ENCODE data around the gene TSG101.
A peak's percentile ranks its signal among the peaks of the same experiment; 100 is the strongest.

Gene TSG101

DNA sequence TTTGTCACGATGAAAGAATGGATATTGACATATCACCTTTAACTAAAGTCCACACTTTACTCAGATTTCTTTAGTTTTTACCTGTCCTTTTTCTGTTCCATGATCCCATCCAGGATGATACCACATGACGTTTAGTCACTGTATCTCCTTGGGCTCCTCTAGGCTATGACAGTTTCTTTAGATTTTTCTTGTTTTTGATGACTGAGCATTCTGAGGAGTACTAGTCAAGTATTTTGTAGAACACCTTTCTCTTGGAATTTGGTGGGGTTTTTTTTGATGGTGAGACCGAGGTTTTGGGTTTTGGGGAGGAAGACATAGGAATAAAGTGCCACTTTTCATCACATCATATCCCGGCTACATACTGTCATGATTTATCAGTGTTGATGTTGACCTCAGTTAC is 67.1 kb downstream of the TSG101 start:
- no peak overlapping the region for H3K4me2 ChIP-seq (ENCODE audit: low read length)
- H2BK12ac ChIP-seq (ENCODE audit: low read length) = no peak overlapping the region
- H3K27ac ChIP-seq (ENCODE audit: low read depth, low read length) = no peak overlapping the region
- no peaks in the 10 kb centered on the region for H3K36me3 ChIP-seq (ENCODE audit: control insufficient read depth in 1 of 2, insufficient read depth in 2 of 2, low read length in 2 of 2)
- no peak overlapping the region for H2BK120ac ChIP-seq (ENCODE audit: insufficient read depth, low read length, poor library complexity)
- no CpG with 5 or more reads among the region's 4 CpGs for WGBS (ENCODE audit: extremely low coverage, insufficient coverage, insufficient read length)
- no peaks in the 10 kb centered on the region for H3K4me1 ChIP-seq (ENCODE audit: control insufficient read depth in 1 of 2, insufficient read depth in 2 of 2, low read length in 2 of 2)
- H2AFZ ChIP-seq (ENCODE audit: insufficient read depth, low read length, poor library complexity) = no peak overlapping the region
- H2AK5ac ChIP-seq (ENCODE audit: low read length) = no peak overlapping the region
- H3K4me3 ChIP-seq (ENCODE audit: low read depth, low read length) = no peak overlapping the region
- H4K8ac ChIP-seq (ENCODE audit: low read depth, low read length) = no peak overlapping the region
- H3K9me3 ChIP-seq (ENCODE audit: insufficient read depth, low read depth, low read length) = peaks cover 2% of the 10 kb centered on the region
- no peak overlapping the region for H3K23ac ChIP-seq (ENCODE audit: low read length)
- no peak overlapping the region for H3K4ac ChIP-seq (ENCODE audit: low read depth, low read length)
- H4K91ac ChIP-seq (ENCODE audit: low read depth, low read length) = no peak overlapping the region
- H2BK5ac ChIP-seq (ENCODE audit: low read depth, low read length, poor library complexity) = no peak overlapping the region
- no peaks in the 10 kb centered on the region for H3K27me3 ChIP-seq (ENCODE audit: insufficient read depth, low read length)
- no peak overlapping the region for H4K12ac ChIP-seq (ENCODE audit: low read depth, low read length)
- H3K79me2 ChIP-seq (ENCODE audit: control insufficient read depth, insufficient read depth, low read length, poor library complexity) = no peaks in the 10 kb centered on the region
- no peak for DNase-seq
- H3K79me1 ChIP-seq (ENCODE audit: low read length) = no peaks in the 10 kb centered on the region
- no peak overlapping the region for H3K14ac ChIP-seq (ENCODE audit: low read length)
- H3K9ac ChIP-seq (ENCODE audit: low read length) = no peak overlapping the region
- H3K18ac ChIP-seq (ENCODE audit: low read length) = no peak overlapping the region

DNA sequence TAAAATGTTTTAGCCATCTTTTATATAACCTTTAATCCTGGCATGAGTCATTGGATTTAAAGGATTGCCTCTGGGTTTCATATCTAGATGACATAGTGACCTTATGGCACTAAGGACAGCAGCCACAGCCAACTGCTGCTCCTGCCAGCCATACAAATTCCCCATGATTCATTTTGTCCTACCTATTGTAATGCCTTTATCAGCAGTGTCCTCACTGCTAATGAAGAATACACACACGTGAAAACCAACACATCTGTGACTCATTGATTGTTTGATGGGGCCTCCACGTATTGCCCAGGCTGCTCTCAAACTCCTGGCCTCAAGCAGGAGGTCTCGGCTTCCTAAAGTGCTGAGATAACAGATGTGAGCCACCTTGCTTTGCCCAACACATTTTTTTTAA is 69.3 kb downstream of the TSG101 start:
- H3K27ac ChIP-seq (ENCODE audit: low read depth, low read length) = no peak overlapping the region
- no peak overlapping the region for H4K12ac ChIP-seq (ENCODE audit: low read depth, low read length)
- H2BK5ac ChIP-seq (ENCODE audit: low read depth, low read length, poor library complexity) = no peak overlapping the region
- H3K9me3 ChIP-seq (ENCODE audit: insufficient read depth, low read depth, low read length) = peaks cover 2% of the 10 kb centered on the region
- no peak for DNase-seq
- no peak overlapping the region for H3K4me2 ChIP-seq (ENCODE audit: low read length)
- no peak overlapping the region for H3K18ac ChIP-seq (ENCODE audit: low read length)
- H3K79me2 ChIP-seq (ENCODE audit: control insufficient read depth, insufficient read depth, low read length, poor library complexity) = no peaks in the 10 kb centered on the region
- no peak overlapping the region for H2BK12ac ChIP-seq (ENCODE audit: low read length)
- no peak overlapping the region for H2AK5ac ChIP-seq (ENCODE audit: low read length)
- no peak overlapping the region for H3K9ac ChIP-seq (ENCODE audit: low read length)
- no peaks in the 10 kb centered on the region for H3K79me1 ChIP-seq (ENCODE audit: low read length)
- no peak overlapping the region for H4K8ac ChIP-seq (ENCODE audit: low read depth, low read length)
- no peak overlapping the region for H2BK120ac ChIP-seq (ENCODE audit: insufficient read depth, low read length, poor library complexity)
- WGBS (ENCODE audit: extremely low coverage, insufficient coverage, insufficient read length) = no CpG with 5 or more reads among the region's 3 CpGs
- H3K27me3 ChIP-seq (ENCODE audit: insufficient read depth, low read length) = no peaks in the 10 kb centered on the region
- H2AFZ ChIP-seq (ENCODE audit: insufficient read depth, low read length, poor library complexity) = no peak overlapping the region
- H3K14ac ChIP-seq (ENCODE audit: low read length) = no peak overlapping the region
- H3K4me1 ChIP-seq (ENCODE audit: control insufficient read depth in 1 of 2, insufficient read depth in 2 of 2, low read length in 2 of 2) = no peaks in the 10 kb centered on the region
- H4K91ac ChIP-seq (ENCODE audit: low read depth, low read length) = no peak overlapping the region
- no peak overlapping the region for H3K4me3 ChIP-seq (ENCODE audit: low read depth, low read length)
- H3K36me3 ChIP-seq (ENCODE audit: control insufficient read depth in 1 of 2, insufficient read depth in 2 of 2, low read length in 2 of 2) = no peaks in the 10 kb centered on the region
- no peak overlapping the region for H3K23ac ChIP-seq (ENCODE audit: low read length)
- H3K4ac ChIP-seq (ENCODE audit: low read depth, low read length) = no peak overlapping the region

- Histone ChIP-seq H3K4me3 (ENCODE audit: low read depth, low read length) (no peak within 1 kb of the TSS), H3K9me3 (ENCODE audit: insufficient read depth, low read depth, low read length) (peaks cover 2% of the 10 kb centered on the region)
These were observed 70.9 kb downstream of the TSG101 start, which contains the start of gene LDHAL6A for GRCh38 chr11:18455686-18456372. TSS of gene LDHAL6A (plus strand) at chr11:18455856. CDS start at chr11:18456681, 825 bp downstream.

DNA sequence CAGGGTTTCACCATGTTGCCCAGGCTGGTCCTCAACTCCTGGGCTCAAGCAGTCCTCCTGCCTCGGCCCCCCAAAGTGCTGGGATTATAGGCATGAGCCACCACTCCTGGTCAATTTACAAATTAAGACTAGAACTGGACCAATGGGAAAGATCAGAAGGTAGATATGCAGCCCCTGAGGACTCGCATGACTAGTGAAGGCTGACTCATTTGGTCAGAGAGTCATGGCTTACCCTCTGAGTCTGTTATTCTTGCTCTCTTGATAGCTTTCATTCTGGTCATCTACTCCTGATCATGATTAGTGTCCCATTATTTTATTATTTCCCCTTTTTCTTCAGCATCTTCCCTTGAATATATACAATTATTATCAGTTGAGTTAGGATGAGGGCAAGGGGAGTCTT is 73.8 kb downstream of the TSG101 start:
- Histone ChIP-seq H3K18ac (ENCODE audit: low read length) (no peak overlapping the region), H2BK5ac (ENCODE audit: low read depth, low read length, poor library complexity) (no peak overlapping the region), H4K12ac (ENCODE audit: low read depth, low read length) (no peak overlapping the region), H2AK5ac (ENCODE audit: low read length) (no peak overlapping the region), H3K4me2 (ENCODE audit: low read length) (no peak overlapping the region), H4K8ac (ENCODE audit: low read depth, low read length) (no peak overlapping the region), H3K4me1 (ENCODE audit: control insufficient read depth in 1 of 2, insufficient read depth in 2 of 2, low read length in 2 of 2) (no peaks in the 10 kb centered on the region), H2BK12ac (ENCODE audit: low read length) (no peak overlapping the region), H3K27me3 (ENCODE audit: insufficient read depth, low read length) (no peaks in the 10 kb centered on the region), H3K27ac (ENCODE audit: low read depth, low read length) (no peak overlapping the region), H2AFZ (ENCODE audit: insufficient read depth, low read length, poor library complexity) (no peak overlapping the region), H3K79me2 (ENCODE audit: control insufficient read depth, insufficient read depth, low read length, poor library complexity) (no peaks in the 10 kb centered on the region), H3K36me3 (ENCODE audit: control insufficient read depth in 1 of 2, insufficient read depth in 2 of 2, low read length in 2 of 2) (no peaks in the 10 kb centered on the region), H3K9ac (ENCODE audit: low read length) (no peak overlapping the region), H3K4ac (ENCODE audit: low read depth, low read length) (no peak overlapping the region), H2BK120ac (ENCODE audit: insufficient read depth, low read length, poor library complexity) (no peak overlapping the region), H3K14ac (ENCODE audit: low read length) (no peak overlapping the region), H3K23ac (ENCODE audit: low read length) (no peak overlapping the region), H3K4me3 (ENCODE audit: low read depth, low read length) (no peak overlapping the region), H3K79me1 (ENCODE audit: low read length) (no peaks in the 10 kb centered on the region), H3K9me3 (ENCODE audit: insufficient read depth, low read depth, low read length) (peaks cover 2% of the 10 kb centered on the region), H4K91ac (ENCODE audit: low read depth, low read length) (no peak overlapping the region)
- no peak for DNase-seq
- no CpG with 5 or more reads among the region's 2 CpGs for WGBS (ENCODE audit: extremely low coverage, insufficient coverage, insufficient read length)

More at GRCh38 chr11:18455686-18456372, 70.9 kb downstream of the TSG101 start, which contains the start of gene LDHAL6A:
- H3K23ac ChIP-seq (ENCODE audit: low read length) = no peak within 1 kb of the TSS
- WGBS (ENCODE audit: extremely low coverage, insufficient coverage, insufficient read length) = no CpG with 5 or more reads among the region's 47 CpGs
- H3K79me1 ChIP-seq (ENCODE audit: low read length) = no peaks in the 10 kb centered on the region
- no peak within 1 kb of the TSS for H3K9ac ChIP-seq (ENCODE audit: low read length)
- no peak within 1 kb of the TSS for H3K14ac ChIP-seq (ENCODE audit: low read length)
- H3K27ac ChIP-seq (ENCODE audit: low read depth, low read length) = no peak within 1 kb of the TSS
- no peak within 1 kb of the TSS for H4K8ac ChIP-seq (ENCODE audit: low read depth, low read length)
- H3K27me3 ChIP-seq (ENCODE audit: insufficient read depth, low read length) = no peaks in the 10 kb centered on the region
- H4K12ac ChIP-seq (ENCODE audit: low read depth, low read length) = no peak within 1 kb of the TSS
- peak in 1 of 2 donors; percentile 28 for DNase-seq
- no peak within 1 kb of the TSS for H2AFZ ChIP-seq (ENCODE audit: insufficient read depth, low read length, poor library complexity)
- H4K91ac ChIP-seq (ENCODE audit: low read depth, low read length) = no peak within 1 kb of the TSS
- H2AK5ac ChIP-seq (ENCODE audit: low read length) = no peak within 1 kb of the TSS
- no peak within 1 kb of the TSS for H3K4ac ChIP-seq (ENCODE audit: low read depth, low read length)
- no peak within 1 kb of the TSS for H2BK12ac ChIP-seq (ENCODE audit: low read length)
- no peaks in the 10 kb centered on the region for H3K4me1 ChIP-seq (ENCODE audit: control insufficient read depth in 1 of 2, insufficient read depth in 2 of 2, low read length in 2 of 2)
- no peak within 1 kb of the TSS for H3K4me2 ChIP-seq (ENCODE audit: low read length)
- H3K18ac ChIP-seq (ENCODE audit: low read length) = no peak within 1 kb of the TSS
- H2BK5ac ChIP-seq (ENCODE audit: low read depth, low read length, poor library complexity) = no peak within 1 kb of the TSS
- no peaks in the 10 kb centered on the region for H3K79me2 ChIP-seq (ENCODE audit: control insufficient read depth, insufficient read depth, low read length, poor library complexity)
- H3K36me3 ChIP-seq (ENCODE audit: control insufficient read depth in 1 of 2, insufficient read depth in 2 of 2, low read length in 2 of 2) = no peaks in the 10 kb centered on the region
- H2BK120ac ChIP-seq (ENCODE audit: insufficient read depth, low read length, poor library complexity) = no peak within 1 kb of the TSS

All from trophoblast cell (in vitro differentiated cells and primary cell).